NOMO-1 treated with dmso at 0.1 percent for 144 hours (cell line): Measurements from ENCODE around the gene DCHS1.
"Not testable (repeated sequence)": the region's sequence is repeated elsewhere in the genome, so short reads cannot be mapped to it uniquely, and the experiment has no call there.

Experiments used
- DNase-seq: peaks from one replicate; lab custom pipeline; 2025; ENCODE audit not compliant: unreplicated experiment; lab: John Stamatoyannopoulos, UW

Gene DCHS1, protein sequence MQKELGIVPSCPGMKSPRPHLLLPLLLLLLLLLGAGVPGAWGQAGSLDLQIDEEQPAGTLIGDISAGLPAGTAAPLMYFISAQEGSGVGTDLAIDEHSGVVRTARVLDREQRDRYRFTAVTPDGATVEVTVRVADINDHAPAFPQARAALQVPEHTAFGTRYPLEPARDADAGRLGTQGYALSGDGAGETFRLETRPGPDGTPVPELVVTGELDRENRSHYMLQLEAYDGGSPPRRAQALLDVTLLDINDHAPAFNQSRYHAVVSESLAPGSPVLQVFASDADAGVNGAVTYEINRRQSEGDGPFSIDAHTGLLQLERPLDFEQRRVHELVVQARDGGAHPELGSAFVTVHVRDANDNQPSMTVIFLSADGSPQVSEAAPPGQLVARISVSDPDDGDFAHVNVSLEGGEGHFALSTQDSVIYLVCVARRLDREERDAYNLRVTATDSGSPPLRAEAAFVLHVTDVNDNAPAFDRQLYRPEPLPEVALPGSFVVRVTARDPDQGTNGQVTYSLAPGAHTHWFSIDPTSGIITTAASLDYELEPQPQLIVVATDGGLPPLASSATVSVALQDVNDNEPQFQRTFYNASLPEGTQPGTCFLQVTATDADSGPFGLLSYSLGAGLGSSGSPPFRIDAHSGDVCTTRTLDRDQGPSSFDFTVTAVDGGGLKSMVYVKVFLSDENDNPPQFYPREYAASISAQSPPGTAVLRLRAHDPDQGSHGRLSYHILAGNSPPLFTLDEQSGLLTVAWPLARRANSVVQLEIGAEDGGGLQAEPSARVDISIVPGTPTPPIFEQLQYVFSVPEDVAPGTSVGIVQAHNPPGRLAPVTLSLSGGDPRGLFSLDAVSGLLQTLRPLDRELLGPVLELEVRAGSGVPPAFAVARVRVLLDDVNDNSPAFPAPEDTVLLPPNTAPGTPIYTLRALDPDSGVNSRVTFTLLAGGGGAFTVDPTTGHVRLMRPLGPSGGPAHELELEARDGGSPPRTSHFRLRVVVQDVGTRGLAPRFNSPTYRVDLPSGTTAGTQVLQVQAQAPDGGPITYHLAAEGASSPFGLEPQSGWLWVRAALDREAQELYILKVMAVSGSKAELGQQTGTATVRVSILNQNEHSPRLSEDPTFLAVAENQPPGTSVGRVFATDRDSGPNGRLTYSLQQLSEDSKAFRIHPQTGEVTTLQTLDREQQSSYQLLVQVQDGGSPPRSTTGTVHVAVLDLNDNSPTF (N-terminal part only)

DNA sequence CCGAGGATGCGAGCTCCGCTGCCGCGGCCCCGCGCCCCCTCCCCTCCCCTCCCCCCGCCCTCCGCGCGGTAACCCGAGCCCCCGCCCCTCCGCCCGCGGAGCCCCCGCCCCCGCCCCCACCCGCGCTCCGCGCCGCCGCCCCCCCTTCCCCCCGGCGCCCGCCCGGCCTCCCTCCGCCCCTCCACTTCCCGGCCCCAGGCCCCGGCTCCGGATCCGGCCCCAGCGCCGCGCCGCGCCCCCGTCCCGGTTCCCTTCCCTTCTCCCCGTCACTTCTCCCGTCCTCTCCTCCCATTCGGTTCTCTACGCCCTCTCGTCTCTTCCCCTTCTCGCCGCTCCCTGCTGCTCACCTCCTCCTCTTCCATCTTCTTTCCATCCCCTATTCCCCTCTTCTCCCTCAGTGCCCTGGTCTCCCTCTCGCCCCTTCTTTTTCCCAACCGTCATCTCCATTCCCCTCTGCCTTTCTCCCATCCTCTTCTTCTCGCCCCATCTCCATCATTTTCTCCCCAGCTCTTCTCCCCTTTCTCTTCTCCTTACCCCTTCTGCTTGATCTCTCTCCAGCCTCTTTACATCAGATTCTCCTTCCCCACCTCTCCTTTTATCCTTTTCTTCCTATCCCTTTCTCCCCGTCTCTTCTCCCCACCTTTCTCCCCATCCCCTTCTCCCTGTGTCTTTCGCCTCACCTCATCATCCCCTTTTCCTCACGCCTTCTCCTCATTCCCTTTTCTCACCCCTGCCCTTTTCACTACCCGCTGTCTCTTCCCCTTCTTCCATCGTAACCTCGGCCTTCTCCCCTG lies at the start of gene DCHS1:
Gene DCHS1 (minus strand): TSS at position 20 of the 794 bp plus-strand sequence. CDS start 14,196 bp downstream, outside the sequence.
- DNase-seq: no peak

DNA sequence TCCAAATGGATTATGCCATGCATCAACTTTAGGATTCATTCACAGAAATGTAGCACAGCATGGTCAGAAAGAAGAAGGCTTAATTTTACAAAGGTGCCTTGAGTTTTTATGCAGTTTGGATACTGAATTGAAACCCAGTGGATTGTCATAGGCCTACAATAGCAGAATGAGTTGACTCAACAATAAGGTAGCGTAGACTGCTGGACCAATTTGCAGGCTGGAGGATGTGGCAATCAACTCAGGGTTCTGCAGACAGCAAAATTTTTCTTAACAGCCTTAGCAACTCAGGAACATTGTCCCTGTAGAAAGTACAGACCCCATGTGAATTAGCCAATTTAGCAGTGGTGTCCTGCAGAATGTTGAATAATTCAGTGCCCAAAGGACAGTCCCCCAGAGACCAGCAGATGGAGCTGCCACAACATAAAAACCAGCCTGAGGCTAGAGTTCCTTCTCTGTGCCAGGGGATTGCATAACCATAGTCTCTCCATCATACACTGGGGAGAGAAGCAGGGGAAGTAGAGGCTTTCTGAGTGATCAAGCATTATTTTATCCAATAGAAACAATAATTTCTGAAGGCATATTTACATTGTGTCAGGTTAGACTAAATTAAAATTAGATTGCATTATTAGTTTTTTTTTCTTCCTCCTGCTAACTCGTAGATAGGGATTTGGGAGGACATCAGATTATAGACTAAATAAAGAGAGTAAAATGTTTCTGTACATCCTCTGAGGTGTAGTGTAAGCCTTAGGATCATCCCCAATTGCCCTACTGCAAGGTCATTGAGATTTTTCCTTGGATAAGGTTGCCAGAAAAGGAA lies 47.8 kb upstream of the DCHS1 start:
- DNase-seq: peak; percentile 70

DNA sequence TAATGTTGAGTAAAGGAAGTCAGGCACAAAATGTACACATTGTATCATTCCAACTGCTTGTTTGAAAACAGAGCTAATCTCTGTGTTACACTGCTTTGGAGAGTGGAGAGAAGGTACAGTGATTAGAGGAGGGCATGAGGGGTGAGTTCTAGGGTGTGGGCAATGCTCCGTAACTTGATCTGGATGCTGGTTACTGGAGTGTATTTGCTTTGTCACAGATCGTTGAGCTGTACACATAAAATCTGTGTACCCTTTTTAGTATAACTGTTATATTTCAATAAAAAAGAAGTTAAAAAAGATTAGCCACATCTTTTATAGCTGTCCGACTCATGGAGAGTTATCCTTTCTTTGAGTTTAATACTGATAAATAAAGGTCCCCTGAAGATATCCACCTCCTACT lies 46.3 kb upstream of the DCHS1 start:
- not testable (repeated sequence) for DNase-seq

DNA sequence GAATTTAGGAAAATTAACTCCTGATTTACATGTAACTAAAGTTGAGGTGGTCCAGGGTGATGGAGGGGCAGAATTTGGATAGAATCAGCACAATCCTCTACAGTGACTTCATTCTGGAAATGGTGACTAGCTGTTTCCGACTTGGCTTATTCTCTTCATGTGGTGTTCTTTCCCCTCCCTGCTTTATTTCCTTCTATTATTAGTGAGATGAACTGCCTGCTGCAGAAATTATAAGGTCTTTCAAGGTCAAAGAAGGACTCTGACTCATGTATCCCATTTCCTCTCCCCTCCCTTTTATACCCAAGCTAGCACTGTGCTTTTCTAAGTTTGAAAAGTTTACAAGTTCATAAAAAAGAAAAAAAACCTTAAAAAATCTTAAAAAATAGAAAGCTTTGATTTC lies 39.8 kb upstream of the DCHS1 start:
- DNase-seq: no peak

DNA sequence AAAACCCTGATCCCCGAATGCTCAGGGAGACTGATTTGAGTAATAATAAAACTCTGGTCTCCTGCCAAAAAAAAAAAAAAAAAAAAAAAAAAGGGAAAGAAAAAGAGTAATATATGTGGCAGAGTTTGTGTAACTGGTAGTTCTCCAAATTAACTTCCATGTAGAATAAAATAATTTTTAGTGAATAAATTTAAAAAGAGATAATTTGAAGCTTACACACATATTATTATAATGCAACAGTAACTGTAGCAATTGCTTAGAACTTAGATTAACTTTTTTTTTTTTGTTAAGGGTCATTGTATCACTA lies 38.6 kb upstream of the DCHS1 start:
- DNase-seq: no peak

DNA sequence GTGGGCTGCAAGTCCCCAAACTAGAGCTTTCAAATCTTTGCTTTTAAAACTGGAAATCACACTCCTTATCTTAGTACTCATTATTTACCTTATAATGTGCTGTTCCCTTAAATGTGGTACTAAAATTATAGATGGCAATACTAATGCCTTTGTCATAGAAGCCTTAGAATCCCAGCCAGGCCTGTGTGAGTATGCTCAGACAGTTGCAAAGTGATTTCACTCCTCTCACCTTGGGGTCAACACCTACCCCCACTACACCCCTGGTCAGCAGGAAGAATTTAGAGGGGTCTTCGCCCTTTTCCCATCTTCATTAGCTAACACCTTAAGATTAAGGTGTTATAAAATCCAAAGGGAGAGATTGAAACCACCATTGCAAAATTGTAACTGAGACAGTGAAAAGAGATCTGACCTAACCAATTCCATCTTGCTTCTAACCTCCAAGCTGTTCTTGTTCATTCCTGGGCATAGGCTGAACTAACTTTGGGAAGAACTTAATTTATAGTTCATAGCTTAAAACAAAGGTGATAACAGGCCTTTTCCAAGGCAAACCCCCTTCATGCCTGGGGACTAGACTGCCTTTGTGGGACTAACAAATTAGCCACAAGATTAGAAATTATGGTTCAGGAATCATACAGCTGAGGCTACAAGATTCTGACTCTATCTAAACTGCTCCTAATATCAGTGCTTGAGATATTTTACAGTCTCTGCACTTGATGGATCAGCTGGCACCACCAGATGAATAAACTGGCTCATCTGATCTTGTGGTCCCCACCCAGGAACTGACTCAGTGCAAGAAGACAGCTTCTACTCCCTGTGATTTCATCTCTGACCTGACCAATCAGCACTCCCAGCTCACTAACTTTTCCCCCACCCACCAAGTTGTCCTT lies 38.0 kb upstream of the DCHS1 start:
- no peak for DNase-seq

DNA sequence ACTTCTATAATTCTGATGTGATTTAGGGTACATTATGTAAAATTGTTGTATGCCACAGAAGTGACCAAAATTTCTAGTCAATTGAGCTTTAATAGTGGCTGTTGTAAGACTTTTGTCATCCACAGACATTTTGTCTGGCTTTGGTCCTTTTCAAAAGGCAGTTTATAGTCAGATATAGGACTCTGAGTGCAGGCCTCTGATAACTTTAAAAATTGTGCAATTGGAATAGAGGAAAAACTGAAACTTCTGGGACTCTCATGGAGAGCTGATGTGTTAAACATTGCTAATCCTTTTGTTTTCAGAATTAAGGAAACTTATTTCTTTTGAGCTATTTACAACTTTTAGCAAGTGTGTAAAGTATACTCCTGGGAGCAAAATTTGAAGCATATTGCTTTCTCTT lies 36.5 kb upstream of the DCHS1 start:
- DNase-seq: no peak

DNA sequence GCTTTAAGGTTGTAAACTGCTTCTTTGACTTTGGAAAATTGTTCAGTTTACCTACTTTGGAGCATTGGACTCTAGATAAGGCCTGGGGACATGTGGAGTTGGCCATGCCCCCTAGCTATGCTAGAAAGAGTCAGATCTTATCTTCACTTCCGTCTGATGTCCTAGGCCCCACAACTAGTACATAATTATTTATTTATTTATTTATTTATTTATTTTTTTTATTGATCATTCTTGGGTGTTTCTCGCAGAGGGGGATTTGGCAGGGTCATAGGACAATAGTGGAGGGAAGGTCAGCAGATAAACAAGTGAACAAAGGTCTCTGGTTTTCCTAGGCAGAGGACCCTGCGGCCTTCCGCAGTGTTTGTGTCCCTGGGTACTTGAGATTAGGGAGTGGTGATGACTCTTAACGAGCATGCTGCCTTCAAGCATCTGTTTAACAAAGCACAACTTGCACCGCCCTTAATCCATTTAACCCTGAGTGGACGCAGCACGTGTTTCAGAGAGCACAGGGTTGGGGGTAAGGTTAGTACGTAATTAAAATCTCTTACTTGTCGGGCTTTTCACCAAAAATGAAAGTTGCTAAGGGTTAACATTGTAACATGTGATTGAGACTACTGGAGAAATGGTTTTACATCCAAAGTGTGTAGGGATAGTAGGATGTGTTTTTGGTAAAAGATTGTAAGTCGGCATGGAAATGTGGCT lies 35.0 kb upstream of the DCHS1 start:
- not testable (repeated sequence) for DNase-seq

DNA sequence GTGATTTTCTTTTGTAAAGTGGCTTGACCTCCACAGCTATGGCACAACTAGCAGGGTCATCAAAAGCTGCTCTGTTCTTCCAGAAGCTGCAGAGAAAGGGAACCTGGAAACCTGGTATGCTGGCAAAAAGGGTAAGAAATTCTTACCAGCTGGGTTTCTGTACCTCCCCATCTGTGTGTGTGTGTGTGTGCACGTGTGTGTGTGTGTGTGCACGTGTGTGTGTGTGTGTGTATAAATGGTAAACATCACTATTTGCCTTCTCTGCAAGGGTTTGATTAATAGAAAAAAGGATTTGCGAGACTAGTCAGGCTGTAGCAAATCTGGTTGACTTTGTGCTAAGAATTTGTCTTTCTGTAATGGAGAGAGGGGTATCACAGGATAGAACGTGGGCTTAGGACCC lies 32.3 kb upstream of the DCHS1 start:
- DNase-seq: no peak

DNA sequence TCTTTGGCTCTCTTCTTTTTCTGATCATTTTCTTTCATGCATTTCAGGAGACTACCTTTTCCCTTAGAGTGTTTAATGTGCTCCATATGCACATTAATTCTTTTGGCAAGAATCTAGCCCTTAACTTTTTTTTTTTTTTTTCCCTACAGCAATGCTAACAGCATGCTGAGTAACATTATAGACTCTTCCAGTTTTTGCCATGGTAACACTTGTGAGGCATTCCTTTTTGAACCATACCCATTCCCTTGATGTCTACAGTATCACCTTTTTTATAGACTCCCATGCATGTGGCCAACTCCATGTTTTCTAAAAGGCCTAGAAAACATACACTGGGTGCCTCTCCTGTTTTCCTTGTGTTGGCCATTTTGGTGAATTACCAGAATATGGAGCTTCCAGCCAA lies 30.4 kb upstream of the DCHS1 start:
- no peak for DNase-seq

DNA sequence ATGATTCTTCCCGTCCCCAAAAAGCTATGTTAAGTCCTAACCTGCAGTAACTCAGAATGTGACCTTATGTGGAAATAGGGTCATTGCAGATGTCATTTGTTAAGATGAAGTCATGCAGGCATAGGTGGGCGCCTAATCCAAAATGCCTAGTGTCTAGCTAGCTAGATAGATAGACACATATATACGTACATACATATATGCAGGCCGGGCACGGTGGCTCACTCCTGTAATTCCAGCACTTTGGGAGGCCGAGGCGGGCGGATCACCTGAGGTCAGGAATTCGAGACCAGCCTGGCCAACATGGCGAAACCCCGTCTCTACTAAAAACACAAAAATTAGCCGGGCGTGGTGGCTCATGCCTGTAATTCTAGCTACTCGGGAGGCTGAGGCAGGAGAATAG lies 28.5 kb upstream of the DCHS1 start:
- DNase-seq: not testable (repeated sequence)

DNA sequence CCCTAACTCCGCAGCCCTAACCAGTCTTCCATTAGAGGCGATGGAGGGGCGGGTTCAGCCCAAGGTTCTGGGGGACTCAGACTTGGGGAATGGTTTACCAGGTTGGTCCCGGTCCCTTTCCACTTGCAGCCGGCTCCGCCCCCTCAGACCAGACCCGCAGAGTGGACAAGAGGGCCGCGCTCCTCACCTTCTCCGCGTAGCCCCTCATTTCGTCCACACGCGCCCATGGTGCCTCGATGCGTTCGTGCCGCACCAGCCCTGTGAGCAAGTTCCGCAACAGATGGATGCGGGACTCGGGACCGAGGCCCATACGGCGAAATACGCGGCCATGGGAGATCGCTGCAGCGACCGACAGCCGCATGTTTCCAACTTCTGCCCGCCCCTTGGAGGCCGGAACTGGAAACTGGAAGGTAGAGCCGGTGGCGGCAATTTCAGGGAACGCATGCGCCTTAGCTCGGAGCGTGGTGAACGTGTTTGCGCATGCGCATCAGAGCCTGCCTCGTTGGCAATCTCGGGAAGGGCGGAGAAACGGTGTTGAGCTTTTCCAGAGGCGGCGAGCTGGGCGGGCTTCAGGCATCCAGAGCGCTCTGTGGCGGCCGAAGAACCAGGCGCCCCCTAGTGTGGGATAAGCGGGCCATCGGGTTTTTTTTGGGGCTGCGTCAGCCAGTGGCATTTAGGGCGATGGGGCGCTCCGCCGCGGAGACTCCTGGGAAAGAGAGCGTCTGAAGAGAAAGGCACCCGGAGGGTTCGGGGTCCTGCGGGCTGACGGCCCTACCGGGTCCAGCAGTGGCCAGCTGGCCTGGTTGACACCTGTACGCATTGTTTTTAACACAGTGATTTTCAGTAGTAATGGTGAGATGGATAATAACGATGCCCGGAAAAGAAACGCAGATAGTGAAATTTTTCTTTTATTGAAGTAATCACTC lies 27.6 kb upstream of the DCHS1 start, which contains the start of gene MRPL17:
Gene MRPL17 (minus strand): TSS at position 405 of the 926 bp plus-strand sequence. CDS start 44 bp downstream, at position 361.
- peak; percentile 99 for DNase-seq

DNA sequence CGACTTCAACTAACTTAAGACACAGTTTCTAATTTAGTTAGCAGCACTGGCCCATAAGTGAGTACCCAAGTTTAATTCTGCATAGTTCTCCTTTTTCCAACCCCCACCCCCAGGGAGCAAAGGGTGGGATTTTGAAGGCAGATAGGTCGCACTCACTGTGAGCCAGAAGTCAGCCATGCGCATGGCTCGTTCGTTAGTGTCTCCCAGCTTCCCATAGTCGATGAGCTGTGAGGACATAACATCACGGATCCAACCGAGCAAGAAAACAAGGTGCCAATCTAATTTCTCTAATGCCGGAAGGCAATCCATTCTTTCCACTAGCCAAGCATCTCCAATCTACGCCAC lies 27.0 kb upstream of the DCHS1 start:
- DNase-seq: no peak

DNA sequence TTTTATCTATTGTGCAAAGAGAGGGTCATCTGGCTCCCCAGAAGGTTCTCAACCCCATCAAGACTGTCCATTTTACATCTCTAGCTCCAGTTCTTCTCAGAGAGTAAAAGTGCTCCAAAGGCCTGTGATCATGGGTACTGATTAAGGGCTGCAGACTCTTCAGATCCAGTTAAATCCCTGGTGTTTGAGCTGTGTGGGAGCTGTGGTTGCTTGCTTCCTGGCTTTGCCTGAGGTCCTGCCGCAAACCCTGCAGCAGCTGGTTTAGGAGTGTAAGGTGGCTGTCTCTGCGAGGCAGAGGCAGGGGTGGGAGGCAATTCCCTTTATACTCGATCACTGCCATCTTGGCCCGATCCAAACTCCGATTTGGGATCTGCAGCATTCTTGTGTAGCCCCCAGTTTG lies 26.3 kb upstream of the DCHS1 start:
- DNase-seq: no peak

DNA sequence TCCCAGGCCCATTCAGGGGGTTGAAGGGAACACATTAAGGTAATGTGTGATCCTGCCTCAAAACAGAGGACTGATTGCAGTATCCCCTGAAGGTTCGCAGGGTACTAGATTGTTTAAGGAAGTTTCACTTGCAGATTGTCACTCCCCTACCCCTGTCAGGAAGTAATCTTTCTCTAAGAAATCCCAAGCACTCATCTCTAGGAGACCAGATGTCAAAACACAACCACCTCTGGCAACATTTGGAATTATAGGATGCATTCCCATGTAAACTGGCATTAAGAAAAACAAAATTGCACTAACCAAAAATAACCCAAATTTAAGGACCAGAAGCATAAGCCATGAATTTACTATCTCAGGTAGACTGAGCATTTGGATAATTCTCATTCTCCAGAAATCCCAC lies 25.9 kb upstream of the DCHS1 start:
- DNase-seq: no peak

DNA sequence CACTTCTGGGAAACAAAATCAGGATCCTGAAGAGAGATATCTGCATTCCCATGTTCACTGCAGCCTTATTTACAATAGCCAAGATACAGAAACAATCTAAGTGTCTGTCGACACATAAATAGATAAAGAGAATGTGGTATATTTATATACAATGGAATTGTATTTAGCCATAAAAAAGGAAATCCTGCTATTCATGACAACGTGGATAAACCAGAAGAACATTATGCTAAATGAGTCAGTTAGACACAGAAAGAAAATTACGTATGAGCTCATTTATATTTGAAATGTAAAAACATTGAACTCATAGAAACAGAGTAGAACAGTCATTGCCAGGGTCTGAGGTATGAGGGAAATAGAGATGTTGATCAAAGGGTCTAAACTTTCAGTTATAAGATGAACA lies 21.4 kb upstream of the DCHS1 start:
- no peak for DNase-seq

DNA sequence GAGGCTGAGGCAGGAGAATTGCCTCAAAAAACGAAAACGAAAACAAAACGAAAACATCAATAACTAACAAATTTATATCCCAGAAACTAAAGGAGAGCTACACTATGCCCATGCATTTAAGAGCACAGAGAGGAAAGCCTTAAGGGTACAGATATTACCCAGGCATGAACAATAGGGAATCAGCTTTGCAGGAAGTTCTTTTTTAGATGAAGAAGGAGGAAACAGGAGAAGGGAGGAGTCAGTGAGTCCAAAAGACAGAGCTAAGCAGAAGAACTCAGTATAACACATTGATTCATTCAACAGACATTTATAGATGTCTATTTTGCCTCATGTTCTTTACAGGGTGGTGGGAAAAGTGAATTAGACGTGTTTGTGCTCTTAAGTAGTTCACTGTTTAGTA lies 19.3 kb upstream of the DCHS1 start:
- DNase-seq: no peak
